Upper lobe of left lung (tissue), 6 donors: Measurements from ENCODE around the gene FBXL2. TPM values are rescaled to one million over a fixed set of nuclear protein-coding genes. Genes with fewer than 3 reads are reported as not detected.

ENCODE experiments used
- ATAC-seq, 2 donors: fragments of 200-7000 bp; cut with Tn5 transposase; one replicate each; pipeline ENCODE4 v1.9.1; 2022; ENCODE audit warnings: mild to moderate bottlenecking in 2 of 2, moderate library complexity in 2 of 2; ENCODE audit not compliant: low FRiP score in 2 of 2
- DNase-seq, 2 donors: peaks; one replicate each; pipeline ENCODE4 v3.0.0-alpha.2; 2019 to 2020
- H3K27ac ChIP-seq, 4 donors: fragments of 200-600 bp; sonication (generic); one replicate each; pipeline ENCODE4 v1.5.1; 2016 to 2019
- H3K27me3 ChIP-seq, 4 donors: fragments of 200-600 bp; sonication (generic); one replicate each; pipeline ENCODE4 v1.5.1; 2017 to 2019
- H3K36me3 ChIP-seq, 4 donors: fragments of 200-600 bp; sonication (generic); one replicate each; pipeline ENCODE4 v1.5.1; 2016 to 2019
- H3K4me1 ChIP-seq, 4 donors: fragments of 200-600 bp; sonication (generic); one replicate each; pipeline ENCODE4 v1.5.1; 2018 to 2019
- H3K4me3 ChIP-seq, 4 donors: fragments of 200-600 bp; sonication (generic); one replicate each; pipeline ENCODE4 v1.5.1; 2017 to 2019; ENCODE audit warnings: mild to moderate bottlenecking in 2 of 4, moderate library complexity in 1 of 4
- H3K9me3 ChIP-seq, 4 donors: fragments of 200-600 bp; sonication (generic); one replicate each; pipeline ENCODE4 v1.5.1; 2018 to 2019
- CTCF ChIP-seq, 6 experiments: fragments of 450-650 bp in 4 of 6; fragments of 200-600 bp in 2 of 6; sonication (generic) in 2 of 6; IDR thresholded peaks; one replicate each; pipeline ENCODE4 v1.5.1; 2016 to 2019; ENCODE audit warnings: antibody characterized with exemption in 6 of 6
- EP300 ChIP-seq, 4 donors: sonication (generic); formaldehyde crosslinking; IDR thresholded peaks; one replicate each; pipeline ENCODE4 v1.5.1; 2017; ENCODE audit warnings: antibody characterized with exemption in 4 of 4, control low read depth in 2 of 4
- POLR2A ChIP-seq, 4 donors: fragments of 450-650 bp; IDR thresholded peaks; one replicate each; pipeline ENCODE4 v1.5.1; 2016 to 2017; ENCODE audit warnings: antibody characterized with exemption in 4 of 4, mild to moderate bottlenecking in 2 of 4
- POLR2AphosphoS5 ChIP-seq, 2 donors: sonication (generic); formaldehyde crosslinking; IDR thresholded peaks; one replicate each; pipeline ENCODE4 v1.5.1; 2017; ENCODE audit warnings: antibody characterized with exemption in 2 of 2
- WGBS, 2 donors: methylation state at CpG; one replicate each; pipeline ENCODE4 v1.1.5; 2017 to 2018; 5-methylcytosine and 5-hydroxymethylcytosine counted together
- total RNA-seq, 6 donors: library from RNA; depleted of rRNA in 4 of 6; stranded (reverse); fragments of >200 nt in 4 of 6; gene quantifications; one replicate each; pipeline versions ENCODE4 v1.1.0 to v1.2.1, GENCODE V29; 2016 to 2021
- donor health status: DM: no; HTN: no; CAD: no; lungs with moderate emphysema.
- donor health status: DM: no; HTN: yes; CAD: no; lungs with severe emphysema.

The FBXL2 gene
- total RNA-seq, 6 donors from 2014 or later: 5.6 to 23.0 (median 9.7) TPM

- Histone ChIP-seq H3K36me3 (no peaks in the 10 kb centered on the region), H3K9me3 (no peaks in the 10 kb centered on the region), H3K27ac (no peak overlapping the region), H3K4me3 (no peak overlapping the region), H3K27me3 (no peaks in the 10 kb centered on the region), H3K4me1 (peaks cover 0 to 12% (median 5%) of the 10 kb centered on the region in 4 donors)
- no peak for DNase-seq
- no peak for ATAC-seq
- TF ChIP-seq POLR2A (IDR thresholded peaks at IDR 0.05) (no peak), POLR2AphosphoS5 (IDR thresholded peaks at IDR 0.05) (no peak), CTCF (IDR thresholded peaks at IDR 0.05) (no peak), EP300 (IDR thresholded peaks at IDR 0.05) (no peak)
- 92 to 100% methylated on average over 1 of the region's 1 CpG for WGBS, 2 donors
These were observed 43.4 kb upstream of the FBXL2 start for GRCh38 chr3:33233884-33234283.

DNA sequence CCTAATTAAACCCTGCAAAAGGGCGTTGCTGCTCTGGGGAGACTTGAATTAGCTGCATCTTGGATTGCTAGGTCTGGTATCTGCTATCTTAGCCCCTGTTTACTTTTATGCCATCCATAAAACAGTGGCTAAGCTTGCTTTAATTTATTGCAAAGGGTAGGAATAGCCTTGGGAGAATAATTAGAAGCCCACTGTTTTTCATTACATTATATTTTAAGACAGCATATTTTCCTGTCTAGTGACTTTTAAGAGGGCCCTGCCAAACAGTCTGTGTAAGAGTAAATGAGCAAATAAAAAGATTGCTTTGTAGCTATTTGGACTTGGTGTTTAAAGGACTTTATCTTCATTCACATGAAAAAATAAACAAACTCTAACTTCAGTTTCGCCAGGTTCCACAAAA lies 41.2 kb upstream of the FBXL2 start:
- no peak for ATAC-seq
- no peak overlapping the region for H3K27ac ChIP-seq
- no peak overlapping the region for H3K4me3 ChIP-seq
- TF ChIP-seq CTCF (IDR thresholded peaks at IDR 0.05) (no peak), POLR2AphosphoS5 (IDR thresholded peaks at IDR 0.05) (no peak), EP300 (IDR thresholded peaks at IDR 0.05) (no peak), POLR2A (IDR thresholded peaks at IDR 0.05) (no peak)
- no peaks in the 10 kb centered on the region for H3K27me3 ChIP-seq
- H3K36me3 ChIP-seq: no peaks in the 10 kb centered on the region
- 46 to 50% methylated on average over 2 of the region's 2 CpGs for WGBS, 2 donors
- no peak for DNase-seq
- peaks cover 0 to 8% (median 4%) of the 10 kb centered on the region in 4 donors for H3K4me1 ChIP-seq
- H3K9me3 ChIP-seq: no peaks in the 10 kb centered on the region

DNA sequence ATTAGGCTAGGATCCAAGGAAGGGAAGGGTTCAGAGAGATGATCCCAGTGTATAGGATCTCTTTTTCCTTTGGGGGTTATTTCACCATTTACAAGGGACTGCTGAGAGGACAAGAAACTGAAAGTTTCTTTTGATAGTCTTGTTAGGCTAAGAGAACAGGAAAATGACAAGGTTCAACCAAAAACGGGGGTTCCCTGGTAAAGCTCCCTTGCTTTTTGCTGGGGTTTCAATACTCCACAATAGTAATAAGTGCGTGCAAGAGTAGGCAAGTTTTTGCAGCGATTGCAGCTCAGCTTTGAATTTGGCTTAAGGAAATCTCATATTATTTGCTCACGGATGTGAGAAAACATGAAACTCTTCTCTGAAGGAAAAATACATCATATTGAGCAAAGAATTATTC lies 39.8 kb upstream of the FBXL2 start:
- Histone ChIP-seq H3K4me1 (no peaks in the 10 kb centered on the region), H3K27ac (no peak overlapping the region), H3K4me3 (no peak overlapping the region), H3K27me3 (no peaks in the 10 kb centered on the region), H3K9me3 (no peaks in the 10 kb centered on the region), H3K36me3 (no peaks in the 10 kb centered on the region)
- WGBS, 2 donors: 87 to 94% methylated on average over 4 of the region's 4 CpGs
- TF ChIP-seq POLR2A (IDR thresholded peaks at IDR 0.05): no peak
- TF ChIP-seq POLR2AphosphoS5 (IDR thresholded peaks at IDR 0.05): no peak
- TF ChIP-seq CTCF (IDR thresholded peaks at IDR 0.05): no peak
- no peak for TF ChIP-seq EP300 (IDR thresholded peaks at IDR 0.05)
- ATAC-seq: no peak
- no peak for DNase-seq

DNA sequence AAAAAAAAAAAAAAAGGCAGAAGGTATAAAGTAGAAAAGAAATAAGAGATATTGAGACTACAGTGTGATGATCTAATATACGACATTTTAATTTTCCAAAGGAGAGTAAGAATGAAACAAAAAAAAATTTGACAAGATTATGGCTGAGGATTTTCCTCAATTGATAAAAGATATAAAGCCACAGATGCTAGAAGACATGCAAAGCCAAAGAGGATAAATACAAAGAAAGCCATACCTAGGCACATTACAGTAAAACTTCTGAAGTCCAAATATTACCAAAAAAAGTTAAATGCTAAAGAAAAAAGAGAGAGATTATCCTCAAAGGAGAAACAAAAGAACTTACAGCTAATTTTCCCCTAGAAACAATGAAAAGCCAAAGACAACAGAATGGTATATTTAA lies 38.3 kb upstream of the FBXL2 start:
- WGBS, 2 donors: 100% methylated on average over 1 of the region's 1 CpG

More for the DNA sequence above, 38.3 kb upstream of the FBXL2 start:
- no peaks in the 10 kb centered on the region for H3K36me3 ChIP-seq
- H3K4me1 ChIP-seq: no peaks in the 10 kb centered on the region
- H3K27me3 ChIP-seq: no peaks in the 10 kb centered on the region
- ATAC-seq (no peak), DNase-seq (no peak)
- H3K9me3 ChIP-seq: no peaks in the 10 kb centered on the region
- TF ChIP-seq CTCF (IDR thresholded peaks at IDR 0.05) (no peak), POLR2AphosphoS5 (IDR thresholded peaks at IDR 0.05) (no peak), EP300 (IDR thresholded peaks at IDR 0.05) (no peak), POLR2A (IDR thresholded peaks at IDR 0.05) (no peak)
- no peak overlapping the region for H3K4me3 ChIP-seq
- no peak overlapping the region for H3K27ac ChIP-seq
